Adrenal gland (tissue), 5 donors: ENCODE results near the gene PVALEF.

ENCODE experiments used
- POLR2A ChIP-seq, 2 donors: fragments of 450-650 bp; IDR thresholded peaks; one replicate each; pipeline ENCODE4 v1.6.1; 2017; ENCODE audit warnings: antibody characterized with exemption in 2 of 2, mild to moderate bottlenecking in 2 of 2, moderate library complexity in 1 of 2
- TF ChIP-seq, protein P1 (sequence below), 6 experiments: fragments of 450-650 bp in 4 of 6; fragments of 200-600 bp in 2 of 6; sonication (generic) in 1 of 6; IDR thresholded peaks; 1 replicate in 5 of 6; 2 replicates in 1 of 6; pipeline versions ENCODE4 v1.5.1 to v1.8.0; 2016 to 2021; ENCODE audit warnings: antibody characterized with exemption in 6 of 6, mild to moderate bottlenecking in 2 of 6, moderate library complexity in 1 of 6
- donor health status: DM: no; HTN: no; CAD: no.

DNA sequence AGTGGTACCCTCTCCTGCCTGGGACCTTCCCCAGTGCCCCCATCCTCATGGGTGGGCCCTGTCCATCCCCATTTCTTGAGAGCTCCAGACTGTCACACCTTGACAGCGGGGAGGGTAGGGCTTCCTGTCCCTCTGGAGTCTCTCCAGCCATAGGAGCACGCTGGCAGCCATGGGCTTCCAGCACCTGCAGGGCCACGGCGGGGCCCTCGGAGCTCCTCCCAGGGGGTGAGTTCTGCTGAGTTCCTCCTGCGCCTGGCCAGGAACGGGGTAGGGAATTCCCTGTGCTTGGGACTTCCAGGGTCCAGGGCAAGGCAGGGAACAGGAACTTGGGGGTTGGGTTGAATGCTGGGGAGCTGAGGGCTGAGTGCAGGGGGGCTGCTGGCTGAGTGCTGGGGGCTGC, 23.7 kb downstream of the PVALEF start:
- TF ChIP-seq, protein P1, sequence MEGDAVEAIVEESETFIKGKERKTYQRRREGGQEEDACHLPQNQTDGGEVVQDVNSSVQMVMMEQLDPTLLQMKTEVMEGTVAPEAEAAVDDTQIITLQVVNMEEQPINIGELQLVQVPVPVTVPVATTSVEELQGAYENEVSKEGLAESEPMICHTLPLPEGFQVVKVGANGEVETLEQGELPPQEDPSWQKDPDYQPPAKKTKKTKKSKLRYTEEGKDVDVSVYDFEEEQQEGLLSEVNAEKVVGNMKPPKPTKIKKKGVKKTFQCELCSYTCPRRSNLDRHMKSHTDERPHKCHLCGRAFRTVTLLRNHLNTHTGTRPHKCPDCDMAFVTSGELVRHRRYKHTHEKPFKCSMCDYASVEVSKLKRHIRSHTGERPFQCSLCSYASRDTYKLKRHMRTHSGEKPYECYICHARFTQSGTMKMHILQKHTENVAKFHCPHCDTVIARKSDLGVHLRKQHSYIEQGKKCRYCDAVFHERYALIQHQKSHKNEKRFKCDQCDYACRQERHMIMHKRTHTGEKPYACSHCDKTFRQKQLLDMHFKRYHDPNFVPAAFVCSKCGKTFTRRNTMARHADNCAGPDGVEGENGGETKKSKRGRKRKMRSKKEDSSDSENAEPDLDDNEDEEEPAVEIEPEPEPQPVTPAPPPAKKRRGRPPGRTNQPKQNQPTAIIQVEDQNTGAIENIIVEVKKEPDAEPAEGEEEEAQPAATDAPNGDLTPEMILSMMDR (IDR thresholded peaks at IDR 0.05): no peak
- no peak for TF ChIP-seq POLR2A (IDR thresholded peaks at IDR 0.05)
